MM.1S (cell line): Measurements from ENCODE around the gene TRIM41.

Source experiments
- DNase-seq: peaks from one replicate; pipeline ENCODE4 v3.0.0-alpha.2; 2015
- H2AFZ ChIP-seq: fragments of 300-600 bp; sonication (generic); 2 replicates; pipeline ENCODE4 v1.6.0; 2016; ENCODE audit warnings: antibody characterized with exemption, low read length
- H3F3A ChIP-seq: fragments of 300-600 bp; sonication (generic); 2 replicates; pipeline ENCODE4 v1.6.1; 2016; ENCODE audit warnings: mild to moderate bottlenecking, antibody characterized with exemption, low read length, moderate library complexity, mixed read lengths; ENCODE audit not compliant: insufficient read depth
- H3K27ac ChIP-seq: fragments of 300-600 bp; sonication (generic); 2 replicates; pipeline ENCODE4 v1.5.1; 2016; ENCODE audit warnings: mild to moderate bottlenecking, low read length
- H3K27me3 ChIP-seq: fragments of 300-600 bp; sonication (generic); replicated peaks from 2 replicates; pipeline ENCODE4 v1.6.0; 2016; ENCODE audit warnings: low read length; ENCODE audit not compliant: insufficient read depth
- H3K36me3 ChIP-seq: fragments of 300-600 bp; sonication (generic); replicated peaks from 2 replicates; pipeline ENCODE4 v1.6.1; 2016; ENCODE audit warnings: mild to moderate bottlenecking, low read length, mixed read lengths; ENCODE audit not compliant: insufficient read depth
- H3K4me1 ChIP-seq: fragments of 300-600 bp; sonication (generic); 2 replicates; pipeline ENCODE4 v1.6.1; 2016; ENCODE audit warnings: low read length, mixed read lengths
- H3K4me2 ChIP-seq: fragments of 300-600 bp; sonication (generic); 2 replicates; pipeline ENCODE4 v1.6.0; 2016; ENCODE audit warnings: low read depth, low read length
- H3K4me3 ChIP-seq: fragments of 300-600 bp; sonication (generic); 2 replicates; pipeline ENCODE4 v1.5.1; 2016; ENCODE audit warnings: low read length, mixed read lengths
- H3K79me2 ChIP-seq: fragments of 300-600 bp; sonication (generic); 2 replicates; pipeline ENCODE4 v1.6.1; 2016; ENCODE audit warnings: mixed run types, low read length, mixed read lengths
- H3K9ac ChIP-seq: fragments of 300-600 bp; sonication (generic); 2 replicates; pipeline ENCODE4 v1.6.1; 2016; ENCODE audit warnings: low read length, mixed read lengths
- H3K9me2 ChIP-seq: fragments of 300-600 bp; sonication (generic); replicated peaks from 2 replicates; pipeline ENCODE4 v1.6.1; 2016; ENCODE audit warnings: mild to moderate bottlenecking, low read length, mixed read lengths; ENCODE audit not compliant: insufficient read depth
- H3K9me3 ChIP-seq: fragments of 300-600 bp; sonication (generic); replicated peaks from 2 replicates; pipeline ENCODE4 v1.6.1; 2016; ENCODE audit warnings: mild to moderate bottlenecking, low read length, mixed read lengths; ENCODE audit not compliant: insufficient read depth
- H4K20me1 ChIP-seq: fragments of 300-600 bp; sonication (generic); 2 replicates; pipeline ENCODE4 v1.6.1; 2016; ENCODE audit warnings: mild to moderate bottlenecking, low read length, moderate library complexity, mixed read lengths; ENCODE audit not compliant: insufficient read depth
- CTCF ChIP-seq: fragments of 300-600 bp; sonication (generic); IDR thresholded peaks from 2 replicates; pipeline ENCODE4 v1.5.1; 2016; ENCODE audit warnings: antibody characterized with exemption, low read length, mixed read lengths
- EZH2 ChIP-seq: fragments of 300-600 bp; sonication (generic); optimal IDR thresholded peaks from 2 replicates; pipeline ENCODE3; 2017; ENCODE audit warnings: low read depth, mild to moderate bottlenecking, antibody characterized with exemption, low read length, mixed read lengths
- EZH2phosphoT487 ChIP-seq: fragments of 300-600 bp; sonication (generic); IDR thresholded peaks from 2 replicates; pipeline ENCODE4 v1.6.1; 2018; ENCODE audit warnings: antibody characterized with exemption, low read length

The TRIM41 gene

GRCh38 chr5:181181650-181182565, 41.2 kb upstream of the TRIM41 start:
- DNase-seq = peak; percentile 82
- Histone ChIP-seq H2AFZ (no peak overlapping the region), H3K4me2 (peak overlapping the region; percentile 6; the same call in 1 of the 2 replicates)

DNA sequence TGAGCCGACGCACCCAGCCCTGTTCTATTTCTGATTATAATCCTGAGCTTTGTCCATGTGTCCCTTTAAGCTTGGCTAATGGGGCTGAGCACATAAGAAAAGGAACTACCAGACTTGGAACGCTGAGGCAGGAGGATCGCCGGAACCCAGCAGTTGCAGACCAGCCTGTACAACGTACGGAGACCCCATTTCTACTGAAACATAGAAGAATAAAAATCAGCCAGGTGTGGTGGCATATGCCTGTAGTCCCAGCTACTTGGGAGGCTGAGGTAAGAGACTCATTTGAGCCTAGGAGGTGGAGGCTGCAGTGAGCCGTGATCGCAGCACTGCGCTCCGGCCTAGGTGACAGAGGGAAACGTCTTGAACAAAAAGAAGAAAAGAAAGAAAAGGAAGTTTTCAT, 40.4 kb upstream of the TRIM41 start:
- H3K27me3 ChIP-seq = peaks cover 8% of the 10 kb centered on the region
- H2AFZ ChIP-seq = no peak overlapping the region
- peaks cover 30% of the 10 kb centered on the region for H3F3A ChIP-seq
- H3K79me2 ChIP-seq = no peaks in the 10 kb centered on the region
- no peak overlapping the region; the same call in 1 of the 2 replicates for H3K4me2 ChIP-seq
- no peak for DNase-seq
- no peak overlapping the region for H3K27ac ChIP-seq
- H3K4me1 ChIP-seq = 0 out of 2 replicates have a peak, but pooled peaks cover 4% of the 10 kb centered on the region
- H3K9me3 ChIP-seq = no peaks in the 10 kb centered on the region
- no peaks in the 10 kb centered on the region for H4K20me1 ChIP-seq
- TF ChIP-seq EZH2phosphoT487 (no peak), CTCF (no peak), EZH2 (no peak)
- H3K9me2 ChIP-seq = no peaks in the 10 kb centered on the region
- H3K9ac ChIP-seq = no peak overlapping the region
- no peak overlapping the region for H3K4me3 ChIP-seq
- no peaks in the 10 kb centered on the region for H3K36me3 ChIP-seq

More at GRCh38 chr5:181181650-181182565, 41.2 kb upstream of the TRIM41 start:
- H4K20me1 ChIP-seq = no peaks in the 10 kb centered on the region
- no peaks in the 10 kb centered on the region for H3K9me2 ChIP-seq
- H3K27ac ChIP-seq = no peak overlapping the region
- H3K4me3 ChIP-seq = no peak overlapping the region
- H3K27me3 ChIP-seq = peaks cover 8% of the 10 kb centered on the region
- H3K9ac ChIP-seq = no peak overlapping the region
- H3K9me3 ChIP-seq = no peaks in the 10 kb centered on the region
- 0 out of 2 replicates have a peak, but pooled peaks cover 4% of the 10 kb centered on the region for H3K4me1 ChIP-seq
- H3K79me2 ChIP-seq = no peaks in the 10 kb centered on the region
- H3F3A ChIP-seq = peaks cover 24% of the 10 kb centered on the region
- H3K36me3 ChIP-seq = no peaks in the 10 kb centered on the region
- no peak for TF ChIP-seq EZH2phosphoT487
- TF ChIP-seq CTCF = peak; percentile 92
- no peak for TF ChIP-seq EZH2

DNA sequence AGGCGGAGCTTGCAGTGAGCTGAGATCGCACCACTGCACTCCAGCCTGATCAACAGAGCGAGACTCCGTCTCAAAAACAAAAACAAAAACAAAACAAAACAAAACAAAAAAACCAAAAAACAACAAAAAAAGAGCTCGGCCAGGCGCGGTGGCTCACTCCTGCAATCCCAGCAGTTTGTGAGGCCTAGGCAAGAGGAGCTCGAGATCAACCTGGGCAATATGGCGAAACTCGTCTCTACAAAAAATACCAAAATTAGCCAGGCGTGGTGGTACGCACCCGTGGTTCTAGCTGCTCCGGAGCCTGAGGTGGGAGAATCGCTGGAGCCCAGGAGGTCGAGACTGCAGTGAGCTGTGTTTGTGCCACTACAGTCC, 38.2 kb upstream of the TRIM41 start:
- Histone ChIP-seq H3F3A (peaks cover 43% of the 10 kb centered on the region), H3K4me1 (0 out of 2 replicates have a peak, but pooled peaks cover 4% of the 10 kb centered on the region), H3K9ac (peak overlapping the region; percentile 19; the same call in 1 of the 2 replicates), H4K20me1 (no peaks in the 10 kb centered on the region), H3K9me2 (no peaks in the 10 kb centered on the region), H3K36me3 (no peaks in the 10 kb centered on the region), H3K27me3 (peaks cover 4% of the 10 kb centered on the region; the same call in 1 of the 2 replicates), H3K4me3 (peak overlapping the region; percentile 1), H3K4me2 (peak overlapping the region; percentile 84; the same call in 1 of the 2 replicates), H3K27ac (peak overlapping the region; percentile 49; the same call in 1 of the 2 replicates), H2AFZ (peak overlapping the region; percentile 52), H3K9me3 (no peaks in the 10 kb centered on the region), H3K79me2 (no peaks in the 10 kb centered on the region)
- TF ChIP-seq EZH2 (no peak), CTCF (no peak), EZH2phosphoT487 (no peak)
- DNase-seq = no peak
